ENCODE results near the gene SCAMP2.

The SCAMP2 gene

GRCh38 chr15:74891469-74891868, 18.3 kb upstream of the SCAMP2 start:
- TF ChIP-seq CSDC2 (CRISPR knock-in tag; IDR thresholded peaks at IDR 0.05) = no peak
- TF ChIP-seq ZNF565 (CRISPR knock-in tag; conservative IDR thresholded peaks at IDR 0.05; ENCODE audit: low read depth) = no peak
- TF ChIP-seq ESRRG (CRISPR knock-in tag; IDR thresholded peaks at IDR 0.05) = no peak
- no peak for TF ChIP-seq PPARA (CRISPR knock-in tag; IDR thresholded peaks at IDR 0.05; ENCODE audit: borderline replicate concordance)
- TF ChIP-seq ZNF8 (CRISPR knock-in tag; IDR thresholded peaks at IDR 0.05) = no peak
- no peak for TF ChIP-seq ZNF70 (CRISPR knock-in tag; IDR thresholded peaks at IDR 0.05)
- TF ChIP-seq ZFP30 (CRISPR knock-in tag; IDR thresholded peaks at IDR 0.05) = no peak
- no peak for TF ChIP-seq ARNTL (CRISPR knock-in tag; IDR thresholded peaks at IDR 0.05; ENCODE audit: borderline replicate concordance, low read depth)
- TF ChIP-seq PATZ1 (CRISPR knock-in tag; IDR thresholded peaks at IDR 0.05; ENCODE audit: borderline replicate concordance) = no peak
- TF ChIP-seq ISL1 (CRISPR knock-in tag; IDR thresholded peaks at IDR 0.05) = no peak
- no peak for TF ChIP-seq ZC3H10 (CRISPR knock-in tag; IDR thresholded peaks at IDR 0.05)
- no peak for TF ChIP-seq CSRNP3 (CRISPR knock-in tag; IDR thresholded peaks at IDR 0.05)
- TF ChIP-seq TCF4 (CRISPR knock-in tag; IDR thresholded peaks at IDR 0.05; ENCODE audit: borderline replicate concordance) = no peak
- TF ChIP-seq POU6F1 (CRISPR knock-in tag; IDR thresholded peaks at IDR 0.05; ENCODE audit: borderline replicate concordance, low read depth) = no peak
- no peak for TF ChIP-seq TOX (CRISPR knock-in tag; IDR thresholded peaks at IDR 0.05; ENCODE audit: borderline replicate concordance)
- no peak for TF ChIP-seq SNAI2 (CRISPR knock-in tag; IDR thresholded peaks at IDR 0.05)
- ATAC-seq = no peak

- no peak for ATAC-seq
- TF ChIP-seq TCF4 (CRISPR knock-in tag; IDR thresholded peaks at IDR 0.05; ENCODE audit: borderline replicate concordance) = no peak
These were observed 17.4 kb upstream of the SCAMP2 start for GRCh38 chr15:74890665-74890960.

- TF ChIP-seq CSDC2 (CRISPR knock-in tag; IDR thresholded peaks at IDR 0.05) = 0 out of 2 replicates have a peak, but pooled peaks have one; percentile 33
- TF ChIP-seq PATZ1 (CRISPR knock-in tag; IDR thresholded peaks at IDR 0.05; ENCODE audit: borderline replicate concordance) = no peak
- ATAC-seq = peak; percentile 99
These were observed 16.9 kb upstream of the SCAMP2 start, which contains the start of gene MPI for GRCh38 chr15:74889883-74890664. Gene MPI (plus strand): TSS chr15:74890042. CDS start chr15:74890074, 32 bp downstream.

GRCh38 chr15:74889390-74889882, 16.3 kb upstream of the SCAMP2 start:
- TF ChIP-seq CSRNP3 (CRISPR knock-in tag; IDR thresholded peaks at IDR 0.05) (no peak), ISL1 (CRISPR knock-in tag; IDR thresholded peaks at IDR 0.05) (no peak), TOX (CRISPR knock-in tag; IDR thresholded peaks at IDR 0.05; ENCODE audit: borderline replicate concordance) (no peak), RARB (CRISPR knock-in tag; IDR thresholded peaks at IDR 0.05) (no peak), ZNF565 (CRISPR knock-in tag; conservative IDR thresholded peaks at IDR 0.05; ENCODE audit: low read depth) (no peak), PATZ1 (CRISPR knock-in tag; IDR thresholded peaks at IDR 0.05; ENCODE audit: borderline replicate concordance) (no peak), ZFP3 (CRISPR knock-in tag; IDR thresholded peaks at IDR 0.05) (no peak)
- peak; percentile 46 for ATAC-seq

Data from SK-N-SH treated with all-trans-retinoic acid at 6 μM for 48 hours (cell line).